HG02885 (cell line): Measurements from ENCODE around the gene SEPTIN5.

ENCODE experiments used
- ATAC-seq: cut with Tn5 transposase; IDR thresholded peaks from one replicate; pipeline ENCODE4 v1.9.1; 2021; ENCODE audit warnings: mild to moderate bottlenecking; ENCODE audit not compliant: unreplicated experiment, poor library complexity

Gene SEPTIN5

GRCh38 chr22:19730655-19731360, 16.5 kb downstream of the SEPTIN5 start:
- no peak for ATAC-seq

- ATAC-seq = no peak
Measured at GRCh38 chr22:19731361-19732135, 17.2 kb downstream of the SEPTIN5 start.

DNA sequence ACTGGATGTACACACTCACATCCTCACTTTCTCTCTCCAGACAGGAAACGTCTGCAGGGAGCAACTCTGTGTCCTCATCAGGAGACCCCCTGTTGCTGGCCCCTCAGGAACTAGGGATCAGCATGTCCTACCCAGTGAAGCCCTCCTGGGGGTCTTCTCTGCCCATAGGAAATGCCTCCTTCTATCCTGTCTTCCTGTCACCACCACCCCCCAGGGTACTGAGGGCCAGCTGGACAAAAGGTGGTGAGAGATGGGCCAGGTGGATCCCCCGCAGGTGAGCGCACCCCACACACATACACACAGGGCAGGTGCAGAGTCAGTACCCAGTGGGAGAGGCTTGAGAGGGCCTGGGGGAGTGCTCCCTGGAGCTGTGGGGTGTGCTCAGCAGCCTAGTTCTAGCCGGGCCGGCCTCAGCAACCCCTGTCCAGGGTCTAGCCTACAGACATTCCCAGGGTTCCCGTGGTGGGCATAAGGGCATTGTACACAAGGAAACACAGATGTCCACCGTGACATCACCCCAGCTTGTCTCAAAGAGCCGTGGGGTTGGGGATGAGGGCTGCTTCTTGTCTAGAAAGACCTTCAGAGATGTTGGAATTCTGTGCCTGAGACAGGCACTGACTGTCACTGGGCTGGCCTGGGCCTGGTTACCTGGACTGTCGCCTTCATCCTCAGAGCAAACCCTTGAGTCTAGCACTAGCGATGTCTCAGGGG, 18.3 kb downstream of the SEPTIN5 start:
- ATAC-seq = no peak

DNA sequence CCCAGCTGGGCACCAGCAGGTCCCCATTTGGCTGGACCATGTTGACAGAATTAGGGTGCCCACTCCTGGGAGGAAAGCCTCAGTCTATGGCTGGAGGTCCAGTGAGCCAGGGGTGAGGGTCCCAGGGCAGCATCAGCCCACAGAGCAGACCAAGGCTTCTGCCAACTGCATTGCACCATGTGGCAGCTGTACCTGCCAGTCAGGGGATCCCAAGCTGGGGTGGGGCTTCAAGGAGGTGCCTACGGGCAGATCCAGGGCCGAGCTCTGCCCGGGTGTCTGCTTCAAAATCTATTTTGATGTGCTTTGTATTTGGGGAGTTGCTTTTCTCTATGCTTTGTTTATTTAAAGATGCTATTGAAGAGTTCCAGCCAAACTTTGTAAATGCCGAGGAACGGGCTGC, 19.5 kb downstream of the SEPTIN5 start:
- no peak for ATAC-seq

- ATAC-seq = no peak
Measured at GRCh38 chr22:19734163-19734562, 19.9 kb downstream of the SEPTIN5 start.

GRCh38 chr22:19734837-19735382, 20.6 kb downstream of the SEPTIN5 start:
- ATAC-seq = no peak

GRCh38 chr22:19735665-19736510, 21.6 kb downstream of the SEPTIN5 start:
- no peak for ATAC-seq

GRCh38 chr22:19737846-19738663, 23.8 kb downstream of the SEPTIN5 start:
- ATAC-seq = no peak

GRCh38 chr22:19738664-19739447, 24.6 kb downstream of the SEPTIN5 start:
- no peak for ATAC-seq

DNA sequence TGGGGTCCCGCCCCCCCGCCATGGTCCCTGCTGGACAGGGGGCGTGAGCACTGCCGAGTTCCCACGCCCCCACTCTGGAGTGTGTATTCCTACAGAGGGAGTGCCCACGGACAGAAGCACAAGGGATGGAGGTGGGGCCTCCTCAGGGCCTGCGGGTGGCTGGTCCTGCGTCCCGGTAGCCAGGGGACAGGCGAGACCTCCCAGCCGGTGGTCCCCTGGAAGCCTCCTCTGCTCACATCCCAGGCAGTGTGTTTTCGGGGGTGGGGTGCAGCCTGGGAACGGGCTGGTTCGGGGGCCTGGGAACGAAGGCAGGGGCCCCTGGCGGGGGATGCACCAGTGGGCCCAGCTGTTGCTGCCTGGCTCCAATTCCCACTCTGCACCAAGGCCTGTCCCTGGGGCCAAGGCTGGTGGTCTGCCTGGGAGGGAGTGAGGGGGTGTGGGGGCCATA, 25.2 kb downstream of the SEPTIN5 start:
- no peak for ATAC-seq

- no peak for ATAC-seq
Measured at GRCh38 chr22:19739911-19740449, 25.7 kb downstream of the SEPTIN5 start.

- ATAC-seq = no peak
Measured at GRCh38 chr22:19740586-19740985, 26.3 kb downstream of the SEPTIN5 start.

DNA sequence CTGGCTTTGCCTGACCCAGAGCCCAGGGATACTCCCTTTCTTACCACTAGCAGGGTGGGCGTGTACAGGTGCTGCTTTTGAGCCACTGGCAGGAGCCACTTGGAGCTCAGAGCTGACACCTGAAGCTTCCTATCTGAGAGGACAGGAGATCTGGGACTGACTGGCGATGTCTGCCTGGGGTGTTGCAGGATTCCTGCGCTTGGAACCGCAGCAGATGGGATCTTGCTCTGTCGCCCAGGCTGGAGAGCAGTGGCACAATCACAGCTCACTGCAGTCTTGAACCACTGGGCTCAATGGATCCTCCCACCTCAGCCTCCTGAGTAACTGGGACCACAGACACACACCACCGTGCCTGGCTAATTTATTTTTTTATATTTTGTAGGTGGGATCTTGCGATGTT, 26.8 kb downstream of the SEPTIN5 start:
- no peak for ATAC-seq

GRCh38 chr22:19742160-19743066, 28.1 kb downstream of the SEPTIN5 start:
- ATAC-seq = no peak

- ATAC-seq = no peak
Measured at GRCh38 chr22:19743081-19743480, 28.8 kb downstream of the SEPTIN5 start.

- no peak for ATAC-seq
Measured at GRCh38 chr22:19743651-19744050, 29.3 kb downstream of the SEPTIN5 start.

GRCh38 chr22:19744350-19745006, 30.2 kb downstream of the SEPTIN5 start:
- no peak for ATAC-seq
